ENCODE data around the gene DSTN.

Gene DSTN

GRCh38 chr20:17647391-17648314 lies 77.8 kb downstream of the DSTN start:
- H3K27me3 ChIP-seq (ENCODE audit: insufficient read depth, low read length), result no peaks in the 10 kb centered on the region
- H3K4me1 ChIP-seq (ENCODE audit: insufficient read depth, low read length), result peaks cover 35% of the 10 kb centered on the region
- H3K9me3 ChIP-seq (ENCODE audit: low read length), result no peaks in the 10 kb centered on the region
- no peaks in the 10 kb centered on the region for H3K36me3 ChIP-seq (ENCODE audit: insufficient read depth, low read length)
- no peak overlapping the region for H2AFZ ChIP-seq (ENCODE audit: low read depth, low read length)
- H3K4me3 ChIP-seq (ENCODE audit: low read length), result no peak overlapping the region

GRCh38 chr20:17648315-17648646 lies 78.4 kb downstream of the DSTN start:
- H2AFZ ChIP-seq (ENCODE audit: low read depth, low read length), result no peak overlapping the region
- no peaks in the 10 kb centered on the region for H3K9me3 ChIP-seq (ENCODE audit: low read length)
- no peaks in the 10 kb centered on the region for H3K27me3 ChIP-seq (ENCODE audit: insufficient read depth, low read length)
- peaks cover 29% of the 10 kb centered on the region for H3K4me1 ChIP-seq (ENCODE audit: insufficient read depth, low read length)
- H3K4me3 ChIP-seq (ENCODE audit: low read length), result no peak overlapping the region
- H3K36me3 ChIP-seq (ENCODE audit: insufficient read depth, low read length), result no peaks in the 10 kb centered on the region

- H3K4me1 ChIP-seq (ENCODE audit: insufficient read depth, low read length), result peaks cover 21% of the 10 kb centered on the region
- no peak overlapping the region for H2AFZ ChIP-seq (ENCODE audit: low read depth, low read length)
- no peaks in the 10 kb centered on the region for H3K9me3 ChIP-seq (ENCODE audit: low read length)
- H3K36me3 ChIP-seq (ENCODE audit: insufficient read depth, low read length), result no peaks in the 10 kb centered on the region
- H3K4me3 ChIP-seq (ENCODE audit: low read length), result no peak overlapping the region
- H3K27me3 ChIP-seq (ENCODE audit: insufficient read depth, low read length), result no peaks in the 10 kb centered on the region
These were observed 79.2 kb downstream of the DSTN start for GRCh38 chr20:17648791-17649730.

- Histone ChIP-seq H2AFZ (ENCODE audit: low read depth, low read length) (no peak overlapping the region), H3K4me1 (ENCODE audit: insufficient read depth, low read length) (peaks cover 14% of the 10 kb centered on the region)
These were observed 80.6 kb downstream of the DSTN start for GRCh38 chr20:17650301-17651128.

GRCh38 chr20:17651129-17651759 lies 81.4 kb downstream of the DSTN start:
- H3K36me3 ChIP-seq (ENCODE audit: insufficient read depth, low read length), result no peaks in the 10 kb centered on the region
- H3K4me3 ChIP-seq (ENCODE audit: low read length), result no peak overlapping the region
- H3K4me1 ChIP-seq (ENCODE audit: insufficient read depth, low read length), result peaks cover 14% of the 10 kb centered on the region
- H3K27me3 ChIP-seq (ENCODE audit: insufficient read depth, low read length), result no peaks in the 10 kb centered on the region
- H2AFZ ChIP-seq (ENCODE audit: low read depth, low read length), result no peak overlapping the region
- H3K9me3 ChIP-seq (ENCODE audit: low read length), result no peaks in the 10 kb centered on the region

More at GRCh38 chr20:17650301-17651128, 80.6 kb downstream of the DSTN start:
- Histone ChIP-seq H3K4me3 (ENCODE audit: low read length) (no peak overlapping the region), H3K9me3 (ENCODE audit: low read length) (no peaks in the 10 kb centered on the region), H3K27me3 (ENCODE audit: insufficient read depth, low read length) (no peaks in the 10 kb centered on the region), H3K36me3 (ENCODE audit: insufficient read depth, low read length) (no peaks in the 10 kb centered on the region)

GRCh38 chr20:17651760-17652388 lies 82.0 kb downstream of the DSTN start:
- Histone ChIP-seq H3K27me3 (ENCODE audit: insufficient read depth, low read length) (no peaks in the 10 kb centered on the region), H3K36me3 (ENCODE audit: insufficient read depth, low read length) (no peaks in the 10 kb centered on the region), H3K9me3 (ENCODE audit: low read length) (no peaks in the 10 kb centered on the region), H3K4me3 (ENCODE audit: low read length) (no peak overlapping the region), H3K4me1 (ENCODE audit: insufficient read depth, low read length) (peaks cover 14% of the 10 kb centered on the region), H2AFZ (ENCODE audit: low read depth, low read length) (no peak overlapping the region)

GRCh38 chr20:17652411-17652810 lies 82.5 kb downstream of the DSTN start:
- no peaks in the 10 kb centered on the region for H3K9me3 ChIP-seq (ENCODE audit: low read length)
- no peaks in the 10 kb centered on the region for H3K27me3 ChIP-seq (ENCODE audit: insufficient read depth, low read length)
- no peak overlapping the region for H2AFZ ChIP-seq (ENCODE audit: low read depth, low read length)
- H3K4me1 ChIP-seq (ENCODE audit: insufficient read depth, low read length), result peaks cover 14% of the 10 kb centered on the region
- H3K4me3 ChIP-seq (ENCODE audit: low read length), result no peak overlapping the region
- H3K36me3 ChIP-seq (ENCODE audit: insufficient read depth, low read length), result no peaks in the 10 kb centered on the region

GRCh38 chr20:17653835-17654648 lies 84.2 kb downstream of the DSTN start:
- no peak overlapping the region for H3K4me3 ChIP-seq (ENCODE audit: low read length)
- H3K27me3 ChIP-seq (ENCODE audit: insufficient read depth, low read length), result no peaks in the 10 kb centered on the region
- no peak overlapping the region for H2AFZ ChIP-seq (ENCODE audit: low read depth, low read length)
- H3K36me3 ChIP-seq (ENCODE audit: insufficient read depth, low read length), result peaks cover 4% of the 10 kb centered on the region
- peaks cover 3% of the 10 kb centered on the region for H3K4me1 ChIP-seq (ENCODE audit: insufficient read depth, low read length)
- peaks cover 8% of the 10 kb centered on the region for H3K9me3 ChIP-seq (ENCODE audit: low read length)

- H3K36me3 ChIP-seq (ENCODE audit: insufficient read depth, low read length), result peaks cover 4% of the 10 kb centered on the region
- no peaks in the 10 kb centered on the region for H3K4me1 ChIP-seq (ENCODE audit: insufficient read depth, low read length)
- peaks cover 8% of the 10 kb centered on the region for H3K9me3 ChIP-seq (ENCODE audit: low read length)
- H2AFZ ChIP-seq (ENCODE audit: low read depth, low read length), result no peak overlapping the region
- no peak overlapping the region for H3K4me3 ChIP-seq (ENCODE audit: low read length)
- no peaks in the 10 kb centered on the region for H3K27me3 ChIP-seq (ENCODE audit: insufficient read depth, low read length)
These were observed 84.9 kb downstream of the DSTN start for GRCh38 chr20:17654649-17655285.

- Histone ChIP-seq H3K4me3 (ENCODE audit: low read length) (no peak overlapping the region), H2AFZ (ENCODE audit: low read depth, low read length) (no peak overlapping the region), H3K36me3 (ENCODE audit: insufficient read depth, low read length) (peaks cover 4% of the 10 kb centered on the region)
These were observed 85.4 kb downstream of the DSTN start for GRCh38 chr20:17655286-17655651.

GRCh38 chr20:17655865-17656479 lies 86.1 kb downstream of the DSTN start:
- no peaks in the 10 kb centered on the region for H3K27me3 ChIP-seq (ENCODE audit: insufficient read depth, low read length)
- no peak overlapping the region for H2AFZ ChIP-seq (ENCODE audit: low read depth, low read length)
- peaks cover 8% of the 10 kb centered on the region for H3K9me3 ChIP-seq (ENCODE audit: low read length)
- no peak overlapping the region for H3K4me3 ChIP-seq (ENCODE audit: low read length)
- H3K36me3 ChIP-seq (ENCODE audit: insufficient read depth, low read length), result peaks cover 4% of the 10 kb centered on the region
- no peaks in the 10 kb centered on the region for H3K4me1 ChIP-seq (ENCODE audit: insufficient read depth, low read length)

More at GRCh38 chr20:17655286-17655651, 85.4 kb downstream of the DSTN start:
- no peaks in the 10 kb centered on the region for H3K27me3 ChIP-seq (ENCODE audit: insufficient read depth, low read length)
- no peaks in the 10 kb centered on the region for H3K4me1 ChIP-seq (ENCODE audit: insufficient read depth, low read length)
- H3K9me3 ChIP-seq (ENCODE audit: low read length), result peaks cover 8% of the 10 kb centered on the region

All from neuron (in vitro differentiated cells).